ENCODE results near the gene GTF3C1. TPM values are rescaled to one million over a fixed set of nuclear protein-coding genes. Genes with fewer than 3 reads are reported as not detected.

GTF3C1 gene
- polyA plus RNA-seq, 1 donor, result 41.4 TPM

DNA sequence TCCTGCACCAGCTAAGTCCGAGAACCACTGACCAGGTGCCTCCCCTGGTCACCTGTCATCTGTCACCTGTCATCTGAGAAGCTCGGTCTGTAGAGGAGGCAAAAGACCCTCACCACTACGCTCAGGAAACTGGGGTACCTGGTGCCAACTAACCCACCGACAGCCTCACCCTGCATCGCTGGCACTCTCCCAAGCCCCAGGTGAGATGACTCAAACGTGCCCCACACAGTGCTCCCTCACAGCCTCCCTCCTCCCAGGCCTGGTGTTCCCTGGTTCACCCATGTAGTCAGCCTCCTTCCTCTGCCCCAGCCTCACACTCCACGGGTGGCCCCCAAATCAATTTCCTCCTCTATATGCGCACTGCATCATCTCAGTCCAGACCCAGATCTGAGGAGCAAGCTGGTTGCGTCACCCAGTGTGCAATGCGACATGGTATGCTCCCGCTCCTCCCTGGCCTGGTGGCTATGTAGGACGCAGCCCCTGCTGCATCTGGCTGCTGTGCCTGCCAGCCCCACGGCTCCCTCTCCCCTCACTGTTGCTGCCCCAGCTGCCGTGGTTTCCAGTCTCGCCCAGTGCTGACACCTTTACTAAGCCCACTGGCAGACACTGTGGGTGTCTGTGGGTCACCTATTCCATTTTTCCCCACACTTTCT is 68.3 kb downstream of the GTF3C1 start:
- Histone ChIP-seq H3K27ac (ENCODE audit: low read length) (no peak overlapping the region), H3K27me3 (ENCODE audit: control insufficient read depth, insufficient read depth, low read length) (no peaks in the 10 kb centered on the region), H3K9me3 (ENCODE audit: control insufficient read depth, low read depth, low read length) (no peaks in the 10 kb centered on the region), H3K4me1 (ENCODE audit: control insufficient read depth, insufficient read depth, low read length) (peaks cover 17% of the 10 kb centered on the region), H3K4me3 (ENCODE audit: low read length) (no peak overlapping the region), H3K36me3 (ENCODE audit: control insufficient read depth, insufficient read depth, low read length) (peaks cover 85% of the 10 kb centered on the region)
- no CpG with 5 or more reads among the region's 15 CpGs for WGBS (ENCODE audit: insufficient coverage, low lambda C conversion rate)
- DNase-seq, result no peak

DNA sequence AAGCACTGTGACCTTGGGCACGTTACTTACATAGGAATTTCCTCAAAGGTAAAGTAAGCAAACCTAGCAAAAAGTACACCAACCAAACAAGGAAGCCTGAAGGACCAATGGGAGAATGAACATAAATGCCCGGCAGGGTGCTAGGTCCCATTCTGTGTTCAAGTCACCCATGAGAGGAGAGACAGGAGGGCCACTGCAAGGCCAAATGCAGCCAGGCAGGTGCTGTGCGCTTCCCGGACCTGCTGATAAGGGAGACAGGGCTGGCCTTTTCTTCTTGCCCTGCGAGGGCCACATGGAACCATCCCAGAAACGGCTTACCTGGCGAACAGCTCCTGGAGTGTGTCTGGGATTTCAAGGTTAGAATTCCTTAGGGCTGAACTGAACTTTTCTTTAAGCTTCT is 69.0 kb downstream of the GTF3C1 start:
- no peak overlapping the region for H3K27ac ChIP-seq (ENCODE audit: low read length)
- no peak overlapping the region for H3K4me3 ChIP-seq (ENCODE audit: low read length)
- no peaks in the 10 kb centered on the region for H3K9me3 ChIP-seq (ENCODE audit: control insufficient read depth, low read depth, low read length)
- H3K4me1 ChIP-seq (ENCODE audit: control insufficient read depth, insufficient read depth, low read length), result peaks cover 17% of the 10 kb centered on the region
- H3K27me3 ChIP-seq (ENCODE audit: control insufficient read depth, insufficient read depth, low read length), result no peaks in the 10 kb centered on the region
- WGBS (ENCODE audit: insufficient coverage, low lambda C conversion rate), result 80% methylated on average over 1 of the region's 7 CpGs
- H3K36me3 ChIP-seq (ENCODE audit: control insufficient read depth, insufficient read depth, low read length), result peaks cover 85% of the 10 kb centered on the region
- DNase-seq, result no peak

DNA sequence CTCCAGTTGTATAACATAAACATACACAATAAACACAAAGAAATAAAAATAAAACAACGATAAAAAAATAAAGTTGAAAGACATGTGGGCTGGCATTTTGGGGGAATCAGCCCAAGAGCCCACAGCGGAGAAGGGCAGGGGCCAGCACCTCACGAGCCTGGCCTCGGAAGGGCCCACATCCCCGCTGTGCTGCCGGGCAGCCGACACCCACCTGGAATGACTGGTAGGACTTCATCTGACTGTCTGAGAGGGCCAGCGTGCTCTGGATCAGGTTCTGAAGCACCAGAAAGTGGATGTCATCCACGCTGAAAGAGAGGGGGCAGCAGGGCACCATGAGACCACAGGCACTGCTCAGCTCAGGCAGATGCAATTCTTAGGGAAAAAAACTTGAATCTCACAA is 73.5 kb downstream of the GTF3C1 start:
- Histone ChIP-seq H3K4me3 (ENCODE audit: low read length) (no peak overlapping the region), H3K4me1 (ENCODE audit: control insufficient read depth, insufficient read depth, low read length) (no peaks in the 10 kb centered on the region), H3K36me3 (ENCODE audit: control insufficient read depth, insufficient read depth, low read length) (peaks cover 84% of the 10 kb centered on the region), H3K27me3 (ENCODE audit: control insufficient read depth, insufficient read depth, low read length) (no peaks in the 10 kb centered on the region), H3K27ac (ENCODE audit: low read length) (no peak overlapping the region), H3K9me3 (ENCODE audit: control insufficient read depth, low read depth, low read length) (no peaks in the 10 kb centered on the region)
- no peak for DNase-seq
- WGBS (ENCODE audit: insufficient coverage, low lambda C conversion rate), result 80% methylated on average over 1 of the region's 9 CpGs

DNA sequence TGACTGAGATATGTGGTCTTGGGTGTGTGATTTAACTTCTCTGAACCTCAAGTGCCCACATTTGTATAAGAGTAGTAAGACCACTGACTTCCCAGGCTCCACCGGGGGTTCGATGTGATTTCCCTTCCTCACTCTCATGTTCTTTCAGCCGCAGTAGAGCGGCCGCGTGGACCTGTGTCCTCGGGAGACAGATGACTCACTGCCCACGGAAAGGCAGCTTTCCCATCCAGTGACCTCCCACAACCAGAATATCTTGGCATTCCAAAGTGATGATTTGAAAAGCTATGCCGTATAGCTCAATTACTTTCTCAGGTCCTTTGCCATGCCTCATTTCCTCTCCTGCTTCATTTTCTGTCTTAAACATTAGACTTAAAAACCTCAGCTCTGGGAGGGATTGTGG is 74.2 kb downstream of the GTF3C1 start:
- no peak for DNase-seq
- H3K27ac ChIP-seq (ENCODE audit: low read length), result no peak overlapping the region
- H3K4me1 ChIP-seq (ENCODE audit: control insufficient read depth, insufficient read depth, low read length), result no peaks in the 10 kb centered on the region
- no peaks in the 10 kb centered on the region for H3K27me3 ChIP-seq (ENCODE audit: control insufficient read depth, insufficient read depth, low read length)
- no peak overlapping the region for H3K4me3 ChIP-seq (ENCODE audit: low read length)
- WGBS (ENCODE audit: insufficient coverage, low lambda C conversion rate), result 100% methylated on average over 1 of the region's 9 CpGs
- peaks cover 84% of the 10 kb centered on the region for H3K36me3 ChIP-seq (ENCODE audit: control insufficient read depth, insufficient read depth, low read length)
- no peaks in the 10 kb centered on the region for H3K9me3 ChIP-seq (ENCODE audit: control insufficient read depth, low read depth, low read length)

DNA sequence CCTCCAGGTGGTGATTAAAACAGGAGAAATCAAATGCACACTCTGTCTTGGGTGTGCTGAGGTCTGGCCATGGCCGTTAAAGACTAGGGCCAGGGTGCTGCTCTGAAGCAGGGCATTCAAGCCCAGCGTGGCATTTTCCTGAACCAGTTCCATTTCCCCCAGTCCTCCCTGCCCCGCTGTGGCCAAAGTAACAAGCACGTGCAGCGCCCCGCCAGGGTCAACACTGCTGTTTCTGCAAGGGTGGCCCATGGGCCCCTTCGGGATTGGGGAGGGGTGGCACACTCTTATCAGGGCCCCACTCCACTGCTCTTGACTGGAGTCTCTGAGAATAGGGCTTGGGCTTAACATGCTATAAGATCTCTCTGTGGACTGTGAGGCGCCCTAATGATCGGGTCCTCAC is 74.8 kb downstream of the GTF3C1 start:
- H3K4me1 ChIP-seq (ENCODE audit: control insufficient read depth, insufficient read depth, low read length), result no peaks in the 10 kb centered on the region
- no peaks in the 10 kb centered on the region for H3K9me3 ChIP-seq (ENCODE audit: control insufficient read depth, low read depth, low read length)
- no peak overlapping the region for H3K27ac ChIP-seq (ENCODE audit: low read length)
- no peaks in the 10 kb centered on the region for H3K27me3 ChIP-seq (ENCODE audit: control insufficient read depth, insufficient read depth, low read length)
- no CpG with 5 or more reads among the region's 9 CpGs for WGBS (ENCODE audit: insufficient coverage, low lambda C conversion rate)
- DNase-seq, result no peak
- no peak overlapping the region for H3K4me3 ChIP-seq (ENCODE audit: low read length)
- peaks cover 85% of the 10 kb centered on the region for H3K36me3 ChIP-seq (ENCODE audit: control insufficient read depth, insufficient read depth, low read length)

DNA sequence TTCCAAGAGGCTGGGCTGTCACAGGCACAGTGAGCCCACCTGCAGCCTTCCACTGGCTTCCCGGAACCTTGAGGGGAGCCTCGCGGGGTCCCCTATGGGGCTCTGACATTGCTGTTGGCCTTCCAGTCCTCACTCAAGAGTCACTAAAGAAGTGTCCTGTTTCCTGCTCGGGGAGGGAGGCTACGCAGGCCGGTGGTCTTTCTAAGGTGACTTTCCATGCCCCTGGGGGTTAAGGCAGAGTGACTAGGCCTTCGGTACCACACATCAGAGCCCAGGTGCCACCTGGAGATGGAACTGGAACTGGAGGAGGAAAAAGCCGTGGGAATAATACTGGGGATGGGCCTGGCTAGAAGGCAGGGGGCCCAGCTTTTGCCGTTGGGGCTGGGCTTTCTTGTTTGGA is 75.7 kb downstream of the GTF3C1 start:
- Histone ChIP-seq H3K4me3 (ENCODE audit: low read length) (no peak overlapping the region), H3K27me3 (ENCODE audit: control insufficient read depth, insufficient read depth, low read length) (no peaks in the 10 kb centered on the region), H3K4me1 (ENCODE audit: control insufficient read depth, insufficient read depth, low read length) (no peaks in the 10 kb centered on the region), H3K27ac (ENCODE audit: low read length) (no peak overlapping the region), H3K9me3 (ENCODE audit: control insufficient read depth, low read depth, low read length) (no peaks in the 10 kb centered on the region), H3K36me3 (ENCODE audit: control insufficient read depth, insufficient read depth, low read length) (peaks cover 93% of the 10 kb centered on the region)
- DNase-seq, result no peak
- no CpG with 5 or more reads among the region's 9 CpGs for WGBS (ENCODE audit: insufficient coverage, low lambda C conversion rate)

DNA sequence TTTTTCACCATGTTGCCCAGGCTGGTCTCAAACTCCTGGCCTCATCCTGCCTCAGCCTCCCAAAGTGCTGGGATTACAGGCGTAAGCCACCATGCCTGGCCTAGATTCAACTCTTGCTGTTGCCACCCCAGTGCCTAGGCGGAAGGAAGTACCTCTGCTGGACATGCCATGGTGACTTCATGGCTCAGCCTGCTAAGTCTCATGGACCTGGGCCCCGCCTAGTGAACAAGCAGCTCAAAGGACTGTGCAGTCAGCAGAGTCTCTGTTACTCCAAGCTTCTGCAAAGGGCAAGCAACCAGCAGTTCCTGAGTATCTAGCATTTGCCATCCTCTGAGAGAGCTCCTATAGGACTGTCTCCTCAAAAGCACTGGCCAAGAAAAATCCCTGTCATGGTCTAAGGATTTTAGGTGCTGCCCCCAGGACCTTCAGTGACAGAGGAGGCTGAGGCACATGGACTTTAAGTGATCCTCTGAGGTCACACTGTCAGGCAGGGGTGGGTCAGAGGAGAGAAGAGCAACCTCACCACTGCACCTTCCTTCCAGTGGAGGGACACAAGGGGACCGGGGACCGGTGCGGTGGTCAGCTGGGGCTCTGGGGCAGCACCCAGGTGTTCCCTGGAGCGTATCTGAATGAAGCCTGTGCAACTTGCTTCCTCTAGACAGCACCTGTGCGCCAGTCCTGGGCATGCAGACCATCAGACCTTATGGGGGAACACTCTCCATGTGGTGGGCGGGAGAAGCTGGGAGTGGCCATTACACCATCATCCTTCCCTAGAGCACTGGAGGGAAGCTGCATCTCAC is 76.4 kb downstream of the GTF3C1 start:
- no peak for DNase-seq
- peaks cover 96% of the 10 kb centered on the region for H3K36me3 ChIP-seq (ENCODE audit: control insufficient read depth, insufficient read depth, low read length)
- no peaks in the 10 kb centered on the region for H3K4me1 ChIP-seq (ENCODE audit: control insufficient read depth, insufficient read depth, low read length)
- no peak overlapping the region for H3K4me3 ChIP-seq (ENCODE audit: low read length)
- no peaks in the 10 kb centered on the region for H3K9me3 ChIP-seq (ENCODE audit: control insufficient read depth, low read depth, low read length)
- no CpG with 5 or more reads among the region's 9 CpGs for WGBS (ENCODE audit: insufficient coverage, low lambda C conversion rate)
- no peaks in the 10 kb centered on the region for H3K27me3 ChIP-seq (ENCODE audit: control insufficient read depth, insufficient read depth, low read length)
- H3K27ac ChIP-seq (ENCODE audit: low read length), result no peak overlapping the region

DNA sequence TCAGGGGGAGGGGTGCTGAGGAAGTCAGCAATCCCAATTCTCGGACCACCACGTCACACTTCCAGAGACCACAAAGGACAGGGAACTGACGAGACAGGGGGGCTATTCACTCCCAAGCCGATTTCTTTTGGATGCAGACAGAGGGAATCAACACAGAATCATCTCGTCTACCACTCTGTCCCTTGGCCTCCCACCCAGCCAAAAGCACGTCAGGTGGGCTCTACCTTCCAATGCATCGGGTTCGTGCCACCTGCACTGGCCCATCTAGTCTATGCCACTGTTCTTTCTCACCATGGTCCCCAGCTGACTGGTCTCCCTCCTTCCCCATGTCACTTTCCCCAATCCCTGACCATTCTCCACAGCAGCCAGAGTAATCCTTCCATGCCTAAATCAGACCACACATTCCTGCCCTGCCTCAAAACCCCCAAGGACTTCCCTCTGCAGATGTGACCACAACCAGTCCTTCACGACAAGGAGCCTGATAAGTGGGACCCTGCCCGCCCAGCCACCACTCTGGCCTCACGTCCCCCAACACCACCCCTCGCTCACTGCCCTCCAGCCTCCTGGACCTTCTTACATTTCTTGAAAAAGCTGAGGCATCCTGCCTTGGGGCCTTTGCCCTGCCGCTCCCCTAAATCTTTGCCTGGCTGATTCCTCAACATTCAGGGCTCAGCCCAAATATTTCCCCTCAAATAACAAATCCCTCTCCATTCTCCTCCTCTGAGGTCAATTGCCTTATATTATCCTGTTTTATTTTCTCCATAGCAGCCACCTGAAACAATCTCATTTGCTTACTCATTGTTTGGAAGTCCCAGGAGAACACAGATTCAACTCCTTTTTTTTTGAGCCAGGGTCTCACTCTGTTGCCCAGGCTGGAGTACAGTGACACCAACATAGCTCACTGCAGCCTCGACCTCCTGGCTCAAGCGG is 77.4 kb downstream of the GTF3C1 start:
- WGBS (ENCODE audit: insufficient coverage, low lambda C conversion rate), result 100% methylated on average over 3 of the region's 15 CpGs
- no peaks in the 10 kb centered on the region for H3K4me1 ChIP-seq (ENCODE audit: control insufficient read depth, insufficient read depth, low read length)
- no peak for DNase-seq
- H3K27ac ChIP-seq (ENCODE audit: low read length), result no peak overlapping the region
- no peaks in the 10 kb centered on the region for H3K9me3 ChIP-seq (ENCODE audit: control insufficient read depth, low read depth, low read length)
- no peak overlapping the region for H3K4me3 ChIP-seq (ENCODE audit: low read length)
- H3K36me3 ChIP-seq (ENCODE audit: control insufficient read depth, insufficient read depth, low read length), result peaks cover 97% of the 10 kb centered on the region
- no peaks in the 10 kb centered on the region for H3K27me3 ChIP-seq (ENCODE audit: control insufficient read depth, insufficient read depth, low read length)

DNA sequence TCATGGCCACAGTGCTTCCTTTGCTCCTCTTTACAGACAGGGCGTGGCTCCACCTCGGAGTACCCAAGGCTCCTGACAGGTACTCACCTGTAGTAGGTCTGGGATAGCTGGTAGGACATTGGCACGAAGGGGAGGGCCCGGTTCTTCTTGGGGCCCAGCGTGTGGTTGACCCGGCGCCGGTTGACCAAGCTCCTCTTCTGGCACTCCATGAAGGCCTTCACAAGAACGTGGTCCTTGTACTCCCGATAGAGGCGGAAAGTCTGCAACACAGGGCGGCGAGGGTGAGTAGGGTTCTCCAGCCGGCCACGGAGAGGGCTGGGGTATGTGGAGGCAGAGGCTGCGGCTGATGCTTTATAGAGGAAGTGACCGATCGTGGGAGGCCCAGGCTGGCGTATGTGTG is 78.1 kb downstream of the GTF3C1 start:
- no peaks in the 10 kb centered on the region for H3K27me3 ChIP-seq (ENCODE audit: control insufficient read depth, insufficient read depth, low read length)
- DNase-seq, result no peak
- no CpG with 5 or more reads among the region's 19 CpGs for WGBS (ENCODE audit: insufficient coverage, low lambda C conversion rate)
- H3K36me3 ChIP-seq (ENCODE audit: control insufficient read depth, insufficient read depth, low read length), result peaks cover 96% of the 10 kb centered on the region
- no peak overlapping the region for H3K27ac ChIP-seq (ENCODE audit: low read length)
- no peaks in the 10 kb centered on the region for H3K9me3 ChIP-seq (ENCODE audit: control insufficient read depth, low read depth, low read length)
- H3K4me3 ChIP-seq (ENCODE audit: low read length), result no peak overlapping the region
- H3K4me1 ChIP-seq (ENCODE audit: control insufficient read depth, insufficient read depth, low read length), result peaks cover under 1% of the 10 kb centered on the region
